NAMALWA (cell line): ENCODE results near the gene PDGFD.
"Not testable (repeated sequence)": the region's sequence is repeated elsewhere in the genome, so short reads cannot be mapped to it uniquely, and the experiment has no call there.

Experiments
- DNase-seq: peaks from one replicate; pipeline ENCODE4 v3.0.0-alpha.2; 2015; ENCODE audit warnings: low spot score

PDGFD gene

GRCh38 chr11:104054911-104055529, 108.9 kb downstream of the PDGFD start:
- no peak for DNase-seq

GRCh38 chr11:104053743-104054478, 110.0 kb downstream of the PDGFD start:
- no peak for DNase-seq

GRCh38 chr11:104051778-104052177, 112.2 kb downstream of the PDGFD start:
- no peak for DNase-seq

GRCh38 chr11:104049116-104049515, 114.8 kb downstream of the PDGFD start:
- no peak for DNase-seq

GRCh38 chr11:104046858-104047257, 117.1 kb downstream of the PDGFD start:
- not testable (repeated sequence) for DNase-seq

GRCh38 chr11:104046331-104046730, 117.6 kb downstream of the PDGFD start:
- no peak for DNase-seq

- no peak for DNase-seq
These were observed 120.2 kb downstream of the PDGFD start for GRCh38 chr11:104043678-104044239.

GRCh38 chr11:104043142-104043541, 120.8 kb downstream of the PDGFD start:
- no peak for DNase-seq

- no peak for DNase-seq
These were observed 122.2 kb downstream of the PDGFD start for GRCh38 chr11:104041792-104042191.

- no peak for DNase-seq
These were observed 127.0 kb downstream of the PDGFD start for GRCh38 chr11:104036995-104037394.

- no peak for DNase-seq
These were observed 127.4 kb downstream of the PDGFD start, which contains the start of gene DDI1 for GRCh38 chr11:104036588-104036987. TSS of gene DDI1 (plus strand) at chr11:104036640. CDS start at chr11:104036823, 183 bp downstream.

- DNase-seq, result no peak
These were observed 130.4 kb downstream of the PDGFD start for GRCh38 chr11:104033561-104033960.

GRCh38 chr11:104033134-104033533, 130.8 kb downstream of the PDGFD start:
- DNase-seq, result no peak

- DNase-seq, result no peak
These were observed 135.3 kb downstream of the PDGFD start for GRCh38 chr11:104028476-104029263.

GRCh38 chr11:104024572-104024971, 139.4 kb downstream of the PDGFD start:
- no peak for DNase-seq

- DNase-seq, result peak; percentile 5
These were observed 148.1 kb downstream of the PDGFD start for GRCh38 chr11:104015649-104016415.

GRCh38 chr11:104011044-104011443, 152.9 kb downstream of the PDGFD start:
- DNase-seq, result no peak

GRCh38 chr11:104009744-104010143, 154.2 kb downstream of the PDGFD start:
- no peak for DNase-seq

GRCh38 chr11:104005234-104005855, 158.6 kb downstream of the PDGFD start:
- no peak for DNase-seq

GRCh38 chr11:104003491-104003890, 160.5 kb downstream of the PDGFD start:
- DNase-seq, result no peak

- no peak for DNase-seq
These were observed 162.3 kb downstream of the PDGFD start for GRCh38 chr11:104001561-104002056.
